H1 (cell line): Measurements from ENCODE around the gene FAM107A. TPM values are rescaled to one million over a fixed set of nuclear protein-coding genes. Genes with fewer than 3 reads are reported as not detected.

Source experiments
- CTCF ChIA-PET: fragments of 300-600 bp; sonication (Branson Sonifier 250); formaldehyde crosslinking; loops from one replicate; lab custom pipeline; 2021; ENCODE audit not compliant: partially characterized antibody; lab: Charles Lee
- POLR2A ChIA-PET: fragments of 300-600 bp; sonication (Branson Sonifier 250); formaldehyde crosslinking; loops from one replicate; lab custom pipeline; 2021; ENCODE audit warnings: inconsistent platforms; ENCODE audit not compliant: partially characterized antibody; lab: Charles Lee
- DNase-seq, 2 experiments: peaks; one replicate each; pipeline versions ENCODE4 v3.0.0 to v3.0.0-alpha.2; 2010 to 2022; ENCODE audit warnings: low spot score in 2 of 2, low read depth in 1 of 2, mixed read lengths in 1 of 2
- FAIRE-seq: peaks from 2 replicates; lab custom pipeline; 2011; peaks lifted over from hg19 to GRCh38; lab: Jason Lieb, UNC
- H2AFZ ChIP-seq: 2 replicates; pipeline ENCODE4 v1.8.1; 2012; ENCODE audit warnings: low read length, inconsistent platforms
- H2AK5ac ChIP-seq: 2 replicates; pipeline ENCODE4 v1.6.1; 2013; ENCODE audit warnings: low read depth, low read length
- H2BK120ac ChIP-seq: replicated peaks from 2 replicates; pipeline ENCODE3; 2013; ENCODE audit warnings: low read depth, low read length, inconsistent platforms
- H2BK12ac ChIP-seq: 2 replicates; pipeline ENCODE4 v1.6.1; 2013; ENCODE audit warnings: low read depth, low read length
- H2BK15ac ChIP-seq: 2 replicates; pipeline ENCODE4 v1.6.1; 2013; ENCODE audit warnings: low read length
- H2BK20ac ChIP-seq: 2 replicates; pipeline ENCODE4 v1.6.1; 2013; ENCODE audit warnings: low read length
- H2BK5ac ChIP-seq: 2 replicates; pipeline ENCODE4 v1.6.1; 2013; ENCODE audit warnings: low read depth, low read length
- H3K14ac ChIP-seq: 2 replicates; pipeline ENCODE4 v1.6.1; 2013; ENCODE audit warnings: inconsistent platforms; ENCODE audit not compliant: insufficient read length
- H3K18ac ChIP-seq: 2 replicates; pipeline ENCODE4 v1.6.1; 2013; ENCODE audit warnings: low read length; ENCODE audit errors: extremely low read depth
- H3K23ac ChIP-seq: 2 replicates; pipeline ENCODE4 v1.6.1; 2013; ENCODE audit warnings: inconsistent platforms; ENCODE audit not compliant: insufficient read length
- H3K23me2 ChIP-seq: 2 replicates; pipeline ENCODE4 v1.6.1; 2013; ENCODE audit warnings: low read depth, low read length
- H3K27ac ChIP-seq: 2 replicates; pipeline ENCODE4 v1.6.1; 2011; ENCODE audit warnings: low read depth, low read length, inconsistent platforms
- H3K27me3 ChIP-seq, 4 experiments: replicated peaks in 1 of 4; 1 replicate in 1 of 4; 2 replicates in 3 of 4; pipeline versions ENCODE4 v1.6.1 to v1.8.1; 2011 to 2013; ENCODE audit warnings: low read length in 3 of 4, mild to moderate bottlenecking in 3 of 4, inconsistent platforms in 2 of 4, mixed read lengths in 2 of 4, moderate library complexity in 1 of 4; ENCODE audit not compliant: control insufficient read depth in 3 of 4, insufficient read depth in 3 of 4; ENCODE audit errors: extremely low read depth in 1 of 4
- H3K36me3 ChIP-seq, 4 experiments: 2 replicates each; pipeline versions ENCODE4 v1.6.1 to v1.8.1; 2011 to 2013; ENCODE audit warnings: mild to moderate bottlenecking in 4 of 4, low read length in 3 of 4, moderate library complexity in 2 of 4, control low read depth in 1 of 4, inconsistent platforms in 1 of 4; ENCODE audit not compliant: insufficient read depth in 4 of 4, control insufficient read depth in 2 of 4
- H3K4ac ChIP-seq: replicated peaks from 2 replicates; pipeline ENCODE3; 2013; ENCODE audit warnings: low read length, low read depth, mixed read lengths, inconsistent platforms; ENCODE audit not compliant: insufficient read length
- H3K4me1 ChIP-seq, 4 experiments: replicated peaks in 1 of 4; 1 replicate in 1 of 4; 2 replicates in 3 of 4; pipeline versions ENCODE4 v1.6.1 to v1.8.1; 2011 to 2013; ENCODE audit warnings: low read length in 3 of 4, inconsistent platforms in 2 of 4, mixed read lengths in 1 of 4; ENCODE audit not compliant: insufficient read depth in 4 of 4, control insufficient read depth in 3 of 4
- H3K4me2 ChIP-seq, 2 experiments: 2 replicates each; pipeline versions ENCODE4 v1.6.1 to v1.8.1; 2011 to 2013; ENCODE audit warnings: low read depth in 2 of 2, low read length in 2 of 2, control low read depth in 1 of 2, inconsistent platforms in 1 of 2, mild to moderate bottlenecking in 1 of 2; ENCODE audit not compliant: insufficient read depth in 1 of 2
- H3K4me3 ChIP-seq, 4 experiments: fragments of 200-600, 300-600 bp in 1 of 4; sonication (generic), shearing (Covaris generic), sonication (Bioruptor Twin) in 1 of 4; 2 replicates each; pipeline versions ENCODE4 v1.5.1 to v1.8.1; 2011 to 2016; ENCODE audit warnings: low read length in 4 of 4, low read depth in 3 of 4, control low read depth in 2 of 4, inconsistent platforms in 2 of 4, mild to moderate bottlenecking in 2 of 4, mixed read lengths in 1 of 4, moderate library complexity in 1 of 4; ENCODE audit not compliant: insufficient read depth in 2 of 4; ENCODE audit errors: extremely low read depth in 1 of 4
- H3K56ac ChIP-seq: replicated peaks from 2 replicates; pipeline ENCODE3; 2013; ENCODE audit warnings: low read depth, mild to moderate bottlenecking, mixed read lengths, low read length, inconsistent platforms; ENCODE audit not compliant: insufficient read length
- H3K79me1 ChIP-seq: 2 replicates; pipeline ENCODE4 v1.6.1; 2013; ENCODE audit warnings: low read depth, low read length, control low read depth
- H3K79me2 ChIP-seq, 2 experiments: 2 replicates each; pipeline versions ENCODE4 v1.6.1 to v1.8.1; 2012 to 2013; ENCODE audit warnings: low read length in 2 of 2, mild to moderate bottlenecking in 2 of 2, inconsistent platforms in 1 of 2; ENCODE audit not compliant: insufficient read depth in 2 of 2, control insufficient read depth in 1 of 2
- H3K9ac ChIP-seq, 4 experiments: replicated peaks in 1 of 4; 1 replicate in 1 of 4; 2 replicates in 3 of 4; pipeline versions ENCODE4 v1.6.1 to v1.8.1; 2011 to 2013; ENCODE audit warnings: low read depth in 3 of 4, low read length in 3 of 4, control low read depth in 2 of 4, mild to moderate bottlenecking in 2 of 4, moderate library complexity in 2 of 4, inconsistent platforms in 1 of 4; ENCODE audit errors: extremely low read depth in 1 of 4
- H3K9me3 ChIP-seq, 2 experiments: 2 replicates each; pipeline versions ENCODE4 v1.6.1 to v1.8.1; 2012 to 2013; ENCODE audit warnings: mild to moderate bottlenecking in 2 of 2, moderate library complexity in 2 of 2, control low read depth in 1 of 2, inconsistent platforms in 1 of 2, low read depth in 1 of 2, low read length in 1 of 2, mixed read lengths in 1 of 2; ENCODE audit not compliant: insufficient read depth in 2 of 2
- H4K20me1 ChIP-seq, 2 experiments: replicated peaks in 1 of 2; 2 replicates each; pipeline versions ENCODE3 to v1.8.1; 2011 to 2013; ENCODE audit warnings: inconsistent platforms in 2 of 2, low read length in 2 of 2, mild to moderate bottlenecking in 1 of 2; ENCODE audit not compliant: insufficient read depth in 2 of 2, control insufficient read depth in 1 of 2
- H4K5ac ChIP-seq: 2 replicates; pipeline ENCODE4 v1.6.1; 2013; ENCODE audit warnings: low read length, low read depth, mixed read lengths, inconsistent platforms; ENCODE audit not compliant: insufficient read length
- H4K8ac ChIP-seq: 2 replicates; pipeline ENCODE4 v1.8.0; 2013; ENCODE audit warnings: mild to moderate bottlenecking, moderate library complexity, low read length, inconsistent platforms; ENCODE audit not compliant: insufficient read depth; ENCODE audit errors: extremely low read depth
- H4K91ac ChIP-seq: replicated peaks from 2 replicates; pipeline ENCODE3; 2013; ENCODE audit warnings: low read length, mixed read lengths, inconsistent platforms; ENCODE audit not compliant: insufficient read length
- ASH2L ChIP-seq: fragments of 200-600, 300-600 bp; sonication (generic); IDR thresholded peaks from one replicate; pipeline ENCODE4 v1.7.1; 2017; ENCODE audit warnings: low read length
- BACH1 ChIP-seq: IDR thresholded peaks from 2 replicates; pipeline ENCODE4 v1.6.1; 2012; ENCODE audit warnings: low read length, improper control_type of control experiment
- CREB1 ChIP-seq: IDR thresholded peaks from 2 replicates; pipeline ENCODE4 v1.6.1; 2012; ENCODE audit warnings: inconsistent platforms
- CTBP2 ChIP-seq: IDR thresholded peaks from 2 replicates; pipeline ENCODE4 v1.7.0; 2011; ENCODE audit warnings: borderline replicate concordance, mild to moderate bottlenecking, moderate library complexity, mixed read lengths, low read length; ENCODE audit not compliant: insufficient read depth, insufficient read length
- E2F6 ChIP-seq: IDR thresholded peaks from 2 replicates; pipeline ENCODE4 v1.6.1; 2012; ENCODE audit warnings: inconsistent platforms
- EGR1 ChIP-seq: IDR thresholded peaks from 2 replicates; pipeline ENCODE4 v1.6.1; 2011; ENCODE audit warnings: low read depth, low read length, borderline replicate concordance
- EP300 ChIP-seq, 2 experiments: IDR thresholded peaks; 1 replicate in 1 of 2; 2 replicates in 1 of 2; pipeline ENCODE4 v1.6.1; 2011 to 2012; ENCODE audit warnings: low read depth in 2 of 2, low read length in 2 of 2, mild to moderate bottlenecking in 2 of 2, borderline replicate concordance in 1 of 2, inconsistent platforms in 1 of 2, moderate library complexity in 1 of 2
- EZH2 ChIP-seq: fragments of 200-600 bp; sonication (generic); IDR thresholded peaks from 2 replicates; pipeline ENCODE4 v1.7.1; 2012; ENCODE audit warnings: low read depth, mild to moderate bottlenecking, moderate library complexity, low read length, inconsistent platforms; ENCODE audit not compliant: severe bottlenecking
- FOSL1 ChIP-seq: IDR thresholded peaks from 2 replicates; pipeline ENCODE4 v1.6.1; 2011; ENCODE audit warnings: mild to moderate bottlenecking, low read depth, low read length, moderate library complexity; ENCODE audit not compliant: insufficient read depth
- KDM1A ChIP-seq: fragments of 200-600, 300-600 bp; sonication (generic); IDR thresholded peaks from 2 replicates; pipeline ENCODE4 v1.7.1; 2016; ENCODE audit warnings: mild to moderate bottlenecking, low read length, borderline replicate concordance
- POU5F1 ChIP-seq: IDR thresholded peaks from 2 replicates; pipeline ENCODE4 v1.6.1; 2011; ENCODE audit warnings: low read depth, mild to moderate bottlenecking, low read length, moderate library complexity
- SIN3A ChIP-seq, 2 experiments: IDR thresholded peaks in 1 of 2; conservative IDR thresholded peaks in 1 of 2; 2 replicates each; pipeline ENCODE4 v1.6.1; 2011 to 2012; ENCODE audit warnings: low read length in 2 of 2, improper control_type of control experiment in 1 of 2, low read depth in 1 of 2, mild to moderate bottlenecking in 1 of 2
- SIRT6 ChIP-seq: IDR thresholded peaks from one replicate; pipeline ENCODE4 v1.7.1; 2012; ENCODE audit warnings: low read length, inconsistent platforms
- SIX5 ChIP-seq: IDR thresholded peaks from 2 replicates; pipeline ENCODE4 v1.6.1; 2011; ENCODE audit warnings: mild to moderate bottlenecking, low read depth, low read length
- polyA plus RNA-seq, 7 experiments: library from polyadenylated mRNA; depleted of rRNA in 3 of 7; stranded (reverse) in 5 of 7; unstranded in 2 of 7; fragments of >200 nt in 5 of 7; fragments of 200-250 nt in 2 of 7; gene quantifications; 1 replicate in 5 of 7; 2 replicates in 1 of 7; 4 replicates in 1 of 7; pipeline versions ENCODE4 v1.2.1 to v1.2.3, GENCODE V29; 2011 to 2013; ENCODE audit warnings: missing spikeins in 2 of 7, mixed read lengths in 2 of 7
- total RNA-seq: library from RNA; stranded (reverse); fragmentation: NEBNext Ultra II Directional; extraction: Animal tissue kit (Norgen Biotek cat#: 25700); gene quantifications from 2 replicates; pipeline ENCODE4 v1.2.1, GENCODE V29; 2021

Gene FAM107A
- total and polyA plus RNA-seq, 2 of the 8 experiments (the other 6 are each of a cell fraction or from before 2014, with no cell fraction given) = 0.51 to 0.65 TPM

GRCh38 chr3:58603606-58604005 is 26.4 kb upstream of the FAM107A start:
- Histone ChIP-seq H3K23me2 (no peaks in the 10 kb centered on the region), H3K79me1 (no peaks in the 10 kb centered on the region; the same call in 1 of the 2 replicates), H2BK120ac (no peak overlapping the region), H3K27me3 (no peaks in the 10 kb centered on the region), H2BK20ac (no peak overlapping the region), H3K4me2 (no peak overlapping the region), H3K4me3 (no peak overlapping the region), H2BK12ac (no peak overlapping the region), H3K56ac (no peak overlapping the region), H3K9me3 (no peaks in the 10 kb centered on the region), H2BK5ac (no peak overlapping the region), H3K27ac (no peak overlapping the region), H2AFZ (no peak overlapping the region), H3K14ac (no peak overlapping the region), H3K23ac (no peak overlapping the region), H3K4ac (no peak overlapping the region), H3K79me2 (no peaks in the 10 kb centered on the region), H3K4me1 (no peaks in the 10 kb centered on the region), H3K9ac (no peak overlapping the region), H4K91ac (no peak overlapping the region), H4K20me1 (no peaks in the 10 kb centered on the region), H4K5ac (no peak overlapping the region), H2BK15ac (no peak overlapping the region), H4K8ac (no peak overlapping the region), H3K18ac (no peak overlapping the region), H3K36me3 (no peaks in the 10 kb centered on the region), H2AK5ac (no peak overlapping the region)
- ChIA-PET POLR2A (no interaction called here), CTCF (interaction anchor here (0.7 to 2.7 kb wide), 6 partner anchors 14 to 44 kb away, joined by 3 to 15 read pairs (median 4); no protein-coding TSS in a partner anchor)
- DNase-seq (no peak), FAIRE-seq (no peak)
- TF ChIP-seq E2F6 = no peak
- no peak for TF ChIP-seq CTBP2
- TF ChIP-seq EP300 (IDR thresholded peaks at IDR 0.05; ENCODE audit: borderline replicate concordance in 1 of 2, low read depth in 2 of 2, low read length in 2 of 2) = no peak
- TF ChIP-seq SIX5 = no peak
- TF ChIP-seq ASH2L = no peak
- no peak for TF ChIP-seq SIN3A (conservative IDR thresholded peaks at IDR 0.05 in 1 of 2, IDR thresholded peaks at IDR 0.05 in 1 of 2; ENCODE audit: low read depth in 1 of 2, low read length in 2 of 2)
- TF ChIP-seq FOSL1 = no peak
- no peak for TF ChIP-seq SIRT6
- TF ChIP-seq POU5F1 = no peak
- no peak for TF ChIP-seq BACH1
- TF ChIP-seq EZH2 = no peak
- no peak for TF ChIP-seq CREB1
- no peak for TF ChIP-seq EGR1
- no peak for TF ChIP-seq KDM1A
